Left ventricle myocardium inferior (tissue), 1 donor: ENCODE data around the gene SDC3. TPM values are rescaled to one million over a fixed set of nuclear protein-coding genes. Genes with fewer than 3 reads are reported as not detected.

Experiments
- DNase-seq: peaks from one replicate; pipeline ENCODE4 v3.0.0-alpha.2; 2020
- H3K27ac ChIP-seq: fragments of 200-600 bp; replicated peaks from 2 replicates; pipeline ENCODE4 v1.8.0; 2021
- H3K27me3 ChIP-seq: fragments of 200-600 bp; 2 replicates; pipeline ENCODE4 v1.8.0; 2021; ENCODE audit warnings: low read depth
- H3K36me3 ChIP-seq: fragments of 200-600 bp; 2 replicates; pipeline ENCODE4 v1.8.0; 2021
- H3K4me1 ChIP-seq: fragments of 200-600 bp; 2 replicates; pipeline ENCODE4 v1.8.0; 2021
- H3K4me3 ChIP-seq: fragments of 200-600 bp; 2 replicates; pipeline ENCODE4 v1.8.0; 2021; ENCODE audit warnings: mild to moderate bottlenecking, moderate library complexity
- H3K9me3 ChIP-seq: fragments of 200-600 bp; replicated peaks from 2 replicates; pipeline ENCODE4 v1.8.0; 2021
- intact Hi-C: fragments of 100-400 bp; cut with micrococcal nuclease; formaldehyde crosslinking; loops from one replicate; pipeline ENCODE4 v1.11.0; 2022
- total RNA-seq: library from RNA; stranded (reverse); fragmentation: NEBNext Ultra II Directional; extraction: Animal tissue kit (Norgen Biotek cat#: 25700); gene quantifications from one replicate; pipeline ENCODE4 v1.2.1, GENCODE V29; 2021
- TF ChIP-seq, protein P1 (sequence below): fragments of 200-600 bp; IDR thresholded peaks from 2 replicates; pipeline ENCODE4 v1.8.0; 2021; ENCODE audit warnings: antibody characterized with exemption, mild to moderate bottlenecking, borderline replicate concordance
- donor health status: DM: no; HTN: yes; CAD: no; lungs with severe emphysema.

Gene SDC3
- total RNA-seq, 1 donor from 2014 or later = 25.3 TPM

DNA sequence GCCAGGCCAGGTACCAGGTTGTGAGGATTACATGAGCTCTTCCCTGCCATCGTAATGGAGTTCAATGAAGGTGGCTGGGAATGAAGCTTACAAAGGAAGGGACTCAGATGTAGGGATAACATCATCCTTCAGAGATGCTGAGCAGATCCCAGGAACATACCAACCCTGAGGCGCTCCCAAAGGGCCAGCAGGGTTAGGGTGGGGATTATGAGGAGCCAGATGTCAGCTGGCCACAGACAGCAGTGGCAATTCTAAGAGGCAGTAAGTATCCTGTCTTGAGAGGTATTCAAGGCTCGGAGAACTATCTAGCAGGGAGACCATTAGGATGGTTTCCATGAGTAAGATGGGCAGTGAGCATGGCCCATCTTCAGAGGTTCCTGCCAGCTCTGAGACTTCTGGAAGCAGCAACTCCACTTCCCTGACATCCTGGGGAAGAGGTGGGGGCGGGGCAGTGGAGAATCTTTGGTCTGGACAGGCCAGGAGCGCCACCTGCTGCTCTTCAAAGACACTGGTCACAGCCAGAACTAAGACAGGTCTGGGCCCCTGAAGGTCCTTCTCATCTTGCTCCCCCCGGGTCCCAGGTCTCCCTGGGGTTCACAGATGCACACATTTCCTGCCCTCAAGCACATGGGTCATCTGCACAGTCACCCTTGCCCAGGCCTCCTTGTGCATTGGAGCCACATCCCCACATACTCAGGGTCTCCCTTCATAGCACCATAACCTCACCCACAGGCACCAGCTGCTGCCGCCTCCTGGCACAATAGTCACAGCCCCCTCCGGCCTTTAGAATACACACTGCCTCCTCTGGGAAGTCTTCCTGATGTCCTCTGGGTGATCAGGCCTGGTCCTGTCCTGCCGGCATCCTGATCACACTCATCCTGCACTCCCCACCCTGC is 2.7 kb upstream of the SDC3 start:
- intact Hi-C loops = loop anchor here (2.0 kb wide), 1 partner anchor 111 kb away; no protein-coding TSS in a partner anchor
- Histone ChIP-seq H3K36me3 (no peaks in the 10 kb centered on the region), H3K27me3 (no peaks in the 10 kb centered on the region), H3K4me1 (peaks cover 29% of the 10 kb centered on the region), H3K9me3 (no peaks in the 10 kb centered on the region), H3K4me3 (no peak overlapping the region), H3K27ac (no peak overlapping the region)
- peak; percentile 88 for DNase-seq
- TF ChIP-seq, protein P1, sequence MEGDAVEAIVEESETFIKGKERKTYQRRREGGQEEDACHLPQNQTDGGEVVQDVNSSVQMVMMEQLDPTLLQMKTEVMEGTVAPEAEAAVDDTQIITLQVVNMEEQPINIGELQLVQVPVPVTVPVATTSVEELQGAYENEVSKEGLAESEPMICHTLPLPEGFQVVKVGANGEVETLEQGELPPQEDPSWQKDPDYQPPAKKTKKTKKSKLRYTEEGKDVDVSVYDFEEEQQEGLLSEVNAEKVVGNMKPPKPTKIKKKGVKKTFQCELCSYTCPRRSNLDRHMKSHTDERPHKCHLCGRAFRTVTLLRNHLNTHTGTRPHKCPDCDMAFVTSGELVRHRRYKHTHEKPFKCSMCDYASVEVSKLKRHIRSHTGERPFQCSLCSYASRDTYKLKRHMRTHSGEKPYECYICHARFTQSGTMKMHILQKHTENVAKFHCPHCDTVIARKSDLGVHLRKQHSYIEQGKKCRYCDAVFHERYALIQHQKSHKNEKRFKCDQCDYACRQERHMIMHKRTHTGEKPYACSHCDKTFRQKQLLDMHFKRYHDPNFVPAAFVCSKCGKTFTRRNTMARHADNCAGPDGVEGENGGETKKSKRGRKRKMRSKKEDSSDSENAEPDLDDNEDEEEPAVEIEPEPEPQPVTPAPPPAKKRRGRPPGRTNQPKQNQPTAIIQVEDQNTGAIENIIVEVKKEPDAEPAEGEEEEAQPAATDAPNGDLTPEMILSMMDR = peak; percentile 94

GRCh38 chr1:30909365-30910068 is 959 bp upstream of the SDC3 start:
- Histone ChIP-seq H3K4me1 (peaks cover 34% of the 10 kb centered on the region), H3K36me3 (no peaks in the 10 kb centered on the region), H3K4me3 (peak overlapping the region; percentile 67), H3K9me3 (no peaks in the 10 kb centered on the region), H3K27ac (peak overlapping the region; percentile 45), H3K27me3 (no peaks in the 10 kb centered on the region)
- intact Hi-C loops = loop anchor here (2.0 kb wide), 1 partner anchor 109 kb away; no protein-coding TSS in a partner anchor
- TF ChIP-seq, protein P1 = no peak
- peak; percentile 15 for DNase-seq

GRCh38 chr1:30908316-30908695 is 252 bp downstream of the SDC3 start:
- H3K9me3 ChIP-seq = no peaks in the 10 kb centered on the region
- peak overlapping the region; percentile 60 for H3K27ac ChIP-seq
- TF ChIP-seq, protein P1 = no peak
- DNase-seq = no peak
- peak overlapping the region; percentile 74 for H3K4me3 ChIP-seq
- H3K4me1 ChIP-seq = peaks cover 38% of the 10 kb centered on the region
- intact Hi-C loops = no loop called here
- H3K36me3 ChIP-seq = no peaks in the 10 kb centered on the region
- no peaks in the 10 kb centered on the region for H3K27me3 ChIP-seq

DNA sequence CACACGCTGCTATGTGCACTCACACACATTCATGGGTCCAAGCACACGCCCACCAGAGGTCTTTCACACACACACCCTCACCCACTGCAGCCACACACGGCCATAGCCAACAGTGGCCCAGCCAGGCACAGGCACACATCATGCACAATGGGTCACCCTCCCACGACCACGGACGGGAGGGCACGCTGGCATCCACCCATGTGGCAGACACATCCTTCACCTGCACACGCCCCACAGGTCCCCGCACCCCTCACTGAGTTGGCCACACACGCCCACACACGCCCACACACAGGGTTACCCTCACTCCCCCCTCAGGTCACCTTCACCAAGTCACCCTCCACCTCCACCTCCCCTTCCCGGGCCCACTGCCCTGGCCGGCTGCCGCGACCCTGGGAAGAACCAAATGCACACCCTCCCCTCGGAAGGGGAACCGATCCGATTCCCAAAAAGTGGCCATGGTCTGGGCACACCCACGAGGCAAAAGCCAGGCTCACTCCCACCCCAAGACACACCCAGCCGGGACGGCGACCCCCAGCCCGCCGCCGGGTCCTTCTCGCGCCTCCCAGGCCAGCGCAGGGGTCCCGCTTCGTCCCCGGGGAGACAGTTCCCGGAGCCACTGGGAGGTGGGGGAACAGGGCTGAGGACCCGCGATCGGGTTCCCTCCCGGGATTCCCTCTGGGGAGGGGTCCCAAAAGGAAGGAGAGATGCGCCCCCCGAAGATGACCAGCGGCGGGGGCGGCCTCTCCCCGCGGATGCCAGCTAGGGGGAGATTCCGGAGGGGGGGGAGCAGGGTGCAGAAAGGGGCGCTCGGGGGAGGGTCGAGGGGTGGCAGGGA is 860 bp downstream of the SDC3 start:
- Histone ChIP-seq H3K4me3 (peak overlapping the region; percentile 74), H3K36me3 (no peaks in the 10 kb centered on the region), H3K4me1 (peaks cover 44% of the 10 kb centered on the region), H3K9me3 (no peaks in the 10 kb centered on the region), H3K27me3 (no peaks in the 10 kb centered on the region), H3K27ac (peak overlapping the region; percentile 60)
- intact Hi-C loops = no loop called here
- TF ChIP-seq, protein P1 = no peak
- DNase-seq = peak; percentile 15
